ENCODE measurements around the gene HES7.

- TF ChIP-seq CTCF (IDR thresholded peaks at IDR 0.05) (peak in 1 of 3 donors; percentile 43), POLR2A (IDR thresholded peaks at IDR 0.05) (no peak), EP300 (IDR thresholded peaks at IDR 0.05) (no peak)
These were observed 4.1 kb downstream of the HES7 start for GRCh38 chr17:8119581-8120519.

Data from ovary (tissue), 3 donors.